MM.1S (cell line): Measurements from ENCODE around the gene HS6ST3.
"Not testable (repeated sequence)": the region's sequence is repeated elsewhere in the genome, so short reads cannot be mapped to it uniquely, and the experiment has no call there.

Experiments used
- CTCF ChIP-seq: fragments of 300-600 bp; sonication (generic); IDR thresholded peaks from 2 replicates; pipeline ENCODE4 v1.5.1; 2016; ENCODE audit warnings: antibody characterized with exemption, low read length, mixed read lengths
- EZH2phosphoT487 ChIP-seq: fragments of 300-600 bp; sonication (generic); IDR thresholded peaks from 2 replicates; pipeline ENCODE4 v1.6.1; 2018; ENCODE audit warnings: antibody characterized with exemption, low read length

DNA sequence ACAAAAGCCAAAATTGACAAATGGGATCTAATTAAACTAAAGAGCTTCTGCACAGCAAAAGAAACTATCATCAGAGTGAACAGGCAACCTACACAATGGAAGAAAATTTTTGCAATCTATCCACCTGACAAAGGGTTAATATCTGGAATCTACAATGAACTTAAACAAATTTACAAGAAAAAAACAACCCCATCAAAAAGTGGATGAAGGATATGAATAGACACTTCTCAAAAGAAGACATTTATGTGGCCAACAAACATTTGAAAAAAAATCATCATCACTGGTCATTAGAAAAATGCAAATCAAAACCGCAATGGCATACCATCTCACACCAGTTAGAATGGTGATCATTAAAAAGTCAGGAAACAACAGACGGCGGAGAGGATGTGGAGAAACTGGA is 688.4 kb downstream of the HS6ST3 start:
- not testable (repeated sequence) for TF ChIP-seq EZH2phosphoT487, CTCF
